MCF 10A (cell line): ENCODE data around the gene RAD9A. TPM values are rescaled to one million over a fixed set of nuclear protein-coding genes. Genes with fewer than 3 reads are reported as not detected.

Source experiments
- BruUV-seq: library from RNA; stranded (reverse); fragments of 400-500 nt; replicated peaks from 2 replicates; lab custom pipeline; 2021; lab: Mats Ljungman, UMichigan
- CTCF ChIA-PET: fragments of 300-600 bp; sonication (Branson Sonifier 250); formaldehyde crosslinking; extraction: SDS; loops from one replicate; lab custom pipeline; 2021; ENCODE audit warnings: antibody characterized with exemption, inconsistent platforms; lab: Yijun Ruan, JAX
- POLR2A ChIA-PET: fragments of 300-600, 350-650 bp; sonication (Branson Sonifier 250); formaldehyde crosslinking; extraction: SDS; loops from one replicate; lab custom pipeline; 2020; ENCODE audit warnings: antibody characterized with exemption, inconsistent platforms; lab: Yijun Ruan, JAX
- DNase-seq: peaks from one replicate; pipeline ENCODE4 v3.0.0-alpha.2; 2018; ENCODE audit not compliant: unreplicated experiment
- H3K27ac Mint-ChIP-seq: one replicate; pipeline ENCODE4 v1.8.0; 2022; ENCODE audit warnings: mild to moderate bottlenecking, low read depth, mixed read lengths; ENCODE audit not compliant: unreplicated experiment
- H3K27me3 Mint-ChIP-seq: one replicate; pipeline ENCODE4 v1.8.0; 2022; ENCODE audit warnings: mixed read lengths; ENCODE audit not compliant: insufficient read depth, unreplicated experiment
- H3K36me3 Mint-ChIP-seq: one replicate; pipeline ENCODE4 v1.8.0; 2022; ENCODE audit warnings: mild to moderate bottlenecking, moderate library complexity, mixed read lengths; ENCODE audit not compliant: insufficient read depth, unreplicated experiment
- H3K4me1 Mint-ChIP-seq: one replicate; pipeline ENCODE4 v1.8.0; 2022; ENCODE audit warnings: mixed read lengths; ENCODE audit not compliant: insufficient read depth, unreplicated experiment
- H3K4me3 Mint-ChIP-seq: one replicate; pipeline ENCODE4 v1.8.0; 2022; ENCODE audit warnings: mild to moderate bottlenecking, moderate library complexity, mixed read lengths; ENCODE audit not compliant: unreplicated experiment
- H3K9me3 Mint-ChIP-seq: one replicate; pipeline ENCODE4 v1.8.0; 2022; ENCODE audit warnings: mixed read lengths; ENCODE audit not compliant: unreplicated experiment
- CTCF ChIP-seq: fragments of 200-600 bp; IDR thresholded peaks from one replicate; pipeline ENCODE4 v1.8.0; 2022; ENCODE audit warnings: antibody characterized with exemption, mild to moderate bottlenecking; ENCODE audit not compliant: unreplicated experiment
- intact Hi-C: fragments of 100-400 bp; cut with micrococcal nuclease; formaldehyde crosslinking; loops from 2 replicates; pipeline ENCODE4 v1.14.1; 2022
- total RNA-seq: library from RNA; stranded (reverse); gene quantifications from 2 replicates; pipeline ENCODE4 v1.2.3, GENCODE V29; 2022

The RAD9A gene
- total RNA-seq, 1 experiment from 2014 or later: 9.9 TPM

DNA sequence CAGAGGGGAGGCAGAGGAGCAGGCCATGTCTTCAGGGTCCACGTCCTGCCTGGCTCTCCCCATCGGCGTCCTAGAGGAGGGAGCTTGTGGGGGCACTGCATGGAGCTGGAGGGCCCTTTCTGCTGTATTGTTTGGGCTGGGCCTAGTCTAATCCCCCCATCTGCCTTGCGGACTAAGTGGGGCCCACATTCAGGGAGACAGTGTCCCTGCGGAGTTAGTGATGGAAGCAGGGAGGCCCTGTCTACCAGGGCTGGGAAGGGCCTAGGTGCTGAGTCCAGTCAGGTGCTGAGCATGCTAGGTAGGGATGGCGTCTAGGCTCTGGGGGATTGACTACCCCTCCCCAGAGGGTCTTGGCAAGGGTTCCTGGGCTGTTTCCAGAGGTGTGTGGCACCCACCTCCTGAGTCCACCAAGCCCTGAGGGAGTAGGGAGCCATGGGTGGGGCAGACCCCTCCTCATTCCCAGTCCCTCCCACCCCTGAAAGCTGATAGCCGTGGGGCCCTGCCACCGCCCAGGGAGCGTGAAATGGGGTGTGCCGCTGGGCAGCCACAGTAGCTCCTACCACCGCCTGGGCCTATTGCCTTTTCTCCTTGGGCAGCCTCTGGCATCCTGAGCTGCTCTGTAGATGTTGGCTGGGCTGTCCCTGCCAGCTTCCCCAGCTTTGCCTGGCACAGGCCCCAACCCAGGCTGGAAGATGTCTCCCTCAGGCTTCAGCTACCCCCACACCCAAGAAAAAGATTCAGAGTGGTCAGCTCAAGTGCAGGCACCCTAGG is 36.6 kb upstream of the RAD9A start:
- H3K4me1 Mint-ChIP-seq: peaks cover 46% of the 10 kb centered on the region
- H3K9me3 Mint-ChIP-seq: no peaks in the 10 kb centered on the region
- no TSS peak for BruUV-seq
- CTCF ChIA-PET: interaction anchor here (0.6 to 18.6 kb wide), 7 partner anchors 9 to 735 kb away, joined by 3 to 659 read pairs (median 4); partner anchors contain the start of gene CLCF1
- H3K4me3 Mint-ChIP-seq: peak overlapping the region; percentile 19
- H3K27ac Mint-ChIP-seq: peak overlapping the region; percentile 91
- peaks cover 12% of the 10 kb centered on the region for H3K36me3 Mint-ChIP-seq
- TF ChIP-seq CTCF: no peak
- H3K27me3 Mint-ChIP-seq: no peaks in the 10 kb centered on the region
- DNase-seq: no peak
- POLR2A ChIA-PET: interaction anchor here (0.7 to 9.3 kb wide), 8 partner anchors 10 to 113 kb away, joined by 3 to 144 read pairs (median 16); partner anchors contain the start of genes CLCF1 and RAD9A
- intact Hi-C loops: no loop called here

DNA sequence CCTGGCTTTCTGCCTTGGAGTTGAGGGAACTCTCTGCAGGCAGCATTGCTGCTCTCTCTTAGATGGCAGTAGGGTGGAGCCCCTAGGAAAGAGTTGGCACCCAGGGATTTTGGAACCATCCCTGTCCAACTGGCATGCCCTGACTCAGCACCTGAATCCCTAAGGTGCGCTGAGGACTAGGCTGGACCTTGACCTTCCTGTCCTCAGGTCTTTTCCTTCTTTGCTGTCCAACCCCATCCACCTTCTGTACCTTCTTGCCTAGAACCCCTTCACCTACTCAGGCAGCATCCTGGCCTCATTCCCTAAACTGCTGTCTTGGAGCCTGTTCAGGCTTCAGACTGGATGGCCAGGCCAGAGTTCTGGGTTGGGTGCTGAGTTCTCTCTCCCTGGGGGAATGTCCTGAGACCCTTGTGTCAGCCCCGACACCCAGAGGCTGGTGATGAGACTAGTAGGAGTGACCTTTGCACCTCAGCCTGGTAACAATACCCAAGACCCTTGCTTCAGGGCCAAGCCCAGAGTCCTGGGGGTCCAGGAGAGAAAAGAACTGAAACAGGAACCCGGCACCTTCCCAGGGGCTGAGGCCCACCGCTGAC is 35.9 kb upstream of the RAD9A start:
- no peak for TF ChIP-seq CTCF
- no peaks in the 10 kb centered on the region for H3K27me3 Mint-ChIP-seq
- no TSS peak for BruUV-seq
- H3K4me1 Mint-ChIP-seq: peaks cover 46% of the 10 kb centered on the region
- DNase-seq: no peak
- H3K27ac Mint-ChIP-seq: peak overlapping the region; percentile 91
- H3K36me3 Mint-ChIP-seq: peaks cover 12% of the 10 kb centered on the region
- intact Hi-C loops: no loop called here
- H3K9me3 Mint-ChIP-seq: no peaks in the 10 kb centered on the region
- no peak overlapping the region for H3K4me3 Mint-ChIP-seq
- ChIA-PET CTCF (interaction anchor here (0.6 to 18.6 kb wide), 12 partner anchors 9 to 235 kb away, joined by 3 to 659 read pairs (median 4); partner anchors contain the start of genes CLCF1 and RAD9A), POLR2A (interaction anchor here (0.7 to 9.3 kb wide), 9 partner anchors 9 to 112 kb away, joined by 3 to 144 read pairs (median 5); partner anchors contain the start of gene CLCF1)

DNA sequence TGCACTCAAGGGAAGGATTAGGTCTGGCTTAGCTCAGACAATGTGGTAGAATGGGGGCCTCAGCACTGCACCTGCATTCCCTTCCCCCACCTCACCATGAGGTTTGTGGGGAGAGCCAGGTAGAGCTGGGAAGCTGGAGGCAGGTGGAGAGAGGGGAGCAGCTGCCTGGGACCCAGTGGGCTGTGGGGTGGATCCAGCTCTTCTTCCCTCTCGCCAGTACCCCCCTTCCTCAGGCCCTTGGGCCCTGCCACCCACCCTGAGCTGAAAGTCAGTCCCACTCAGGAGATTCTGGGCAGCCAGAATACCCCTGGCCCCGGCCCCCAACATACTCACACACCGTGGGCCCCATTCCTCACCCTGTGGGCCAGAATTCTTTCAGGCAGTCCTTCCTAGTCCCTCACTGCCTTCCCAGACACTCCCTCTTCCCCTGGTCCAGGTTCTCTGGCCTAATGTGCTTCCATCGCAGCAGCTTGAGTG is 35.4 kb upstream of the RAD9A start:
- ChIA-PET CTCF (interaction anchor here (0.6 to 18.6 kb wide), 13 partner anchors 9 to 121 kb away, joined by 3 to 659 read pairs (median 4); partner anchors contain the start of genes CLCF1 and RAD9A), POLR2A (interaction anchor here (0.6 to 9.3 kb wide), 8 partner anchors 9 to 234 kb away, joined by 3 to 144 read pairs (median 4); partner anchors contain the start of gene CLCF1)
- Mint-ChIP-seq H3K9me3 (no peaks in the 10 kb centered on the region), H3K4me3 (peak overlapping the region; percentile 17), H3K36me3 (peaks cover 9% of the 10 kb centered on the region), H3K27ac (peak overlapping the region; percentile 74), H3K4me1 (peaks cover 46% of the 10 kb centered on the region), H3K27me3 (no peaks in the 10 kb centered on the region)
- DNase-seq: no peak
- no peak for TF ChIP-seq CTCF
- no TSS peak for BruUV-seq
- intact Hi-C loops: no loop called here
